Mesenchymal stem cell (in vitro differentiated cells and primary cell): ENCODE results near the gene TMEM94.

Experiments
- DNase-seq: peaks from one replicate; pipeline ENCODE4 v3.0.0-alpha.2; 2013
- H2AFZ ChIP-seq: one replicate; pipeline ENCODE4 v1.6.1; 2013; ENCODE audit warnings: low read depth, mild to moderate bottlenecking, control low read depth, inconsistent platforms, low read length, moderate library complexity
- H2AK5ac ChIP-seq: 2 replicates; pipeline ENCODE4 v1.6.1; 2013; ENCODE audit warnings: low read length, moderate library complexity, mild to moderate bottlenecking, inconsistent platforms; ENCODE audit not compliant: severe bottlenecking
- H2BK120ac ChIP-seq: one replicate; pipeline ENCODE4 v1.6.1; 2013; ENCODE audit warnings: low read depth, mild to moderate bottlenecking, inconsistent platforms, low read length, moderate library complexity
- H2BK12ac ChIP-seq, 2 experiments: one replicate each; pipeline ENCODE4 v1.6.1; 2013; ENCODE audit warnings: inconsistent platforms in 2 of 2, low read length in 2 of 2, mild to moderate bottlenecking in 2 of 2, moderate library complexity in 2 of 2, control low read depth in 1 of 2
- H2BK15ac ChIP-seq: one replicate; pipeline ENCODE4 v1.6.1; 2013; ENCODE audit warnings: mild to moderate bottlenecking, low read depth, inconsistent platforms; ENCODE audit not compliant: poor library complexity, severe bottlenecking
- H2BK5ac ChIP-seq: 2 replicates; pipeline ENCODE4 v1.6.1; 2013; ENCODE audit warnings: low read depth, mild to moderate bottlenecking, low read length, control low read depth, inconsistent platforms; ENCODE audit not compliant: poor library complexity, severe bottlenecking
- H3K14ac ChIP-seq, 2 experiments: one replicate each; pipeline ENCODE4 v1.6.1; 2013; ENCODE audit warnings: inconsistent platforms in 2 of 2, low read length in 2 of 2, control low read depth in 1 of 2, mild to moderate bottlenecking in 1 of 2, moderate library complexity in 1 of 2
- H3K18ac ChIP-seq, 2 experiments: one replicate each; pipeline ENCODE4 v1.6.1; 2013; ENCODE audit warnings: inconsistent platforms in 2 of 2, low read length in 2 of 2, control low read depth in 1 of 2, low read depth in 1 of 2, mild to moderate bottlenecking in 1 of 2
- H3K23ac ChIP-seq, 2 experiments: one replicate each; pipeline ENCODE4 v1.6.1; 2013; ENCODE audit warnings: inconsistent platforms in 2 of 2, low read length in 2 of 2, mild to moderate bottlenecking in 2 of 2, moderate library complexity in 2 of 2, control low read depth in 1 of 2
- H3K27ac ChIP-seq: 2 replicates; pipeline ENCODE4 v1.5.1; 2013; ENCODE audit warnings: mild to moderate bottlenecking, moderate library complexity, low read length, control low read depth, inconsistent platforms; ENCODE audit not compliant: poor library complexity, severe bottlenecking
- H3K27me3 ChIP-seq, 2 experiments: 2 replicates each; pipeline versions ENCODE4 v1.6.1 to v1.7.0; 2013; ENCODE audit warnings: low read length in 2 of 2, mild to moderate bottlenecking in 2 of 2, moderate library complexity in 2 of 2, control low read depth in 1 of 2, inconsistent platforms in 1 of 2; ENCODE audit not compliant: control insufficient read depth in 1 of 2, insufficient read depth in 1 of 2
- H3K36me3 ChIP-seq, 2 experiments: 2 replicates each; pipeline versions ENCODE4 v1.6.1 to v1.7.0; 2013; ENCODE audit warnings: low read length in 2 of 2, control low read depth in 1 of 2, inconsistent platforms in 1 of 2, low read depth in 1 of 2, mild to moderate bottlenecking in 1 of 2; ENCODE audit not compliant: insufficient read depth in 2 of 2, control insufficient read depth in 1 of 2
- H3K4ac ChIP-seq, 2 experiments: one replicate each; pipeline ENCODE4 v1.6.1; 2013; ENCODE audit warnings: inconsistent platforms in 2 of 2, low read length in 2 of 2, mild to moderate bottlenecking in 2 of 2, moderate library complexity in 2 of 2, control low read depth in 1 of 2, low read depth in 1 of 2
- H3K4me1 ChIP-seq: 2 replicates; pipeline ENCODE4 v1.6.1; 2013; ENCODE audit warnings: low read depth, low read length, control low read depth; ENCODE audit not compliant: control insufficient read depth, insufficient read depth
- H3K4me2 ChIP-seq: 2 replicates; pipeline ENCODE4 v1.6.1; 2013; ENCODE audit warnings: low read length, mild to moderate bottlenecking, inconsistent platforms; ENCODE audit not compliant: poor library complexity, severe bottlenecking
- H3K4me3 ChIP-seq, 2 experiments: 2 replicates each; pipeline versions ENCODE4 v1.5.1 to v1.7.0; 2013; ENCODE audit warnings: low read length in 2 of 2, mild to moderate bottlenecking in 2 of 2, control low read depth in 1 of 2, low read depth in 1 of 2; ENCODE audit not compliant: insufficient read depth in 1 of 2
- H3K79me1 ChIP-seq: replicated peaks from 2 replicates; pipeline ENCODE4 v1.6.1; 2013; ENCODE audit warnings: mild to moderate bottlenecking, control low read depth, low read length, inconsistent platforms; ENCODE audit not compliant: poor library complexity, severe bottlenecking
- H3K9ac ChIP-seq: 2 replicates; pipeline ENCODE4 v1.7.0; 2013; ENCODE audit warnings: mild to moderate bottlenecking, low read length, moderate library complexity
- H3K9me3 ChIP-seq: 2 replicates; pipeline ENCODE4 v1.7.0; 2013; ENCODE audit warnings: mild to moderate bottlenecking, low read length; ENCODE audit not compliant: control insufficient read depth
- H4K8ac ChIP-seq: one replicate; pipeline ENCODE4 v1.6.1; 2013; ENCODE audit warnings: inconsistent platforms, mild to moderate bottlenecking, low read length, moderate library complexity
- H4K91ac ChIP-seq: one replicate; pipeline ENCODE4 v1.6.1; 2013; ENCODE audit warnings: mild to moderate bottlenecking, low read length, inconsistent platforms
- WGBS: methylation state at CpG from one replicate; pipeline ENCODE4 v1.1.7; 2013; ENCODE audit warnings: mixed read lengths; 5-methylcytosine and 5-hydroxymethylcytosine counted together

TMEM94 gene

DNA sequence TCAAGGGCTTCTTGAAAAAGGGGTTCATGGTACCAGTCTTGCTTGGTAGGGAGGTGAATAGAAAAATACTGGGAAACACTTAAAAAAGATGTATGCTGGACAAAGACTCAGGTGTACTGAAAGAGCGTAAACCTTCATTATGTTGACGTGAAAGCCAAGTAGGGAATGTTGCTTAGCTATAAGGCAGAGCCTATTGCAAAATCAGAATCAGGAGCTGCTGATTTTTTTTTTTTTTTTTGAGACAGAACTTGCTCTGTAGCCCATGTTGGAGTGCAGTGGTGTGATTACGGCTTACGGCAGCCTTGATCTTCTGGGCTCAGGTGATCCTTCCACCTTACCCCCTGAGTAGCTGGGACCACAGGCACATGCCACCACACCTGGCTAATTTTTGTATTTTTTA, 3.9 kb downstream of the TMEM94 start:
- Histone ChIP-seq H2BK15ac (no peak overlapping the region), H4K91ac (no peak overlapping the region), H3K9me3 (no peaks in the 10 kb centered on the region), H3K14ac (no peak overlapping the region), H3K79me1 (peaks cover 35% of the 10 kb centered on the region), H3K4me3 (no peak overlapping the region), H3K27ac (no peak overlapping the region), H2BK5ac (no peak overlapping the region), H2BK12ac (no peak overlapping the region), H3K4me1 (peaks cover 1% of the 10 kb centered on the region), H3K4me2 (no peak overlapping the region), H3K27me3 (no peaks in the 10 kb centered on the region), H3K23ac (no peak overlapping the region), H4K8ac (no peak overlapping the region), H3K9ac (no peak overlapping the region), H3K4ac (no peak overlapping the region), H2AK5ac (no peak overlapping the region), H2BK120ac (no peak overlapping the region), H3K18ac (no peak overlapping the region), H3K36me3 (no peaks in the 10 kb centered on the region), H2AFZ (no peak overlapping the region)
- DNase-seq, result no peak
- 94% methylated on average over 3 of the region's 4 CpGs for WGBS

- no peak overlapping the region for H3K4me2 ChIP-seq
- no peaks in the 10 kb centered on the region for H3K27me3 ChIP-seq
- peaks cover 4% of the 10 kb centered on the region for H3K4me1 ChIP-seq
- no peak overlapping the region for H3K23ac ChIP-seq
- no peaks in the 10 kb centered on the region for H3K36me3 ChIP-seq
- H3K18ac ChIP-seq, result no peak overlapping the region
- no peak overlapping the region for H2BK5ac ChIP-seq
- no peak overlapping the region for H4K8ac ChIP-seq
- no peak overlapping the region for H3K4me3 ChIP-seq
- H2AK5ac ChIP-seq, result no peak overlapping the region
- H3K27ac ChIP-seq, result no peak overlapping the region
- H3K9me3 ChIP-seq, result no peaks in the 10 kb centered on the region
- no peak overlapping the region for H2BK120ac ChIP-seq
- H4K91ac ChIP-seq, result no peak overlapping the region
- DNase-seq, result no peak
- H3K9ac ChIP-seq, result no peak overlapping the region
- 96% methylated on average over 2 of the region's 2 CpGs for WGBS
- no peak overlapping the region for H2BK15ac ChIP-seq
- H3K4ac ChIP-seq, result no peak overlapping the region
- H3K79me1 ChIP-seq, result peaks cover 32% of the 10 kb centered on the region
- H2BK12ac ChIP-seq, result no peak overlapping the region
- H3K14ac ChIP-seq, result no peak overlapping the region
- H2AFZ ChIP-seq, result no peak overlapping the region
Observed at GRCh38 chr17:75463603-75464002, 7.2 kb downstream of the TMEM94 start.

GRCh38 chr17:75465039-75465438, 8.6 kb downstream of the TMEM94 start:
- Histone ChIP-seq H3K36me3 (no peaks in the 10 kb centered on the region), H3K4me2 (no peak overlapping the region), H3K9ac (no peak overlapping the region), H3K23ac (no peak overlapping the region), H2BK15ac (no peak overlapping the region), H4K8ac (no peak overlapping the region), H3K9me3 (no peaks in the 10 kb centered on the region), H3K79me1 (peaks cover 33% of the 10 kb centered on the region), H2BK120ac (no peak overlapping the region), H4K91ac (no peak overlapping the region), H3K27ac (no peak overlapping the region), H3K14ac (no peak overlapping the region), H3K27me3 (no peaks in the 10 kb centered on the region), H3K18ac (no peak overlapping the region), H3K4me3 (no peak overlapping the region), H3K4me1 (peaks cover 4% of the 10 kb centered on the region), H2BK5ac (no peak overlapping the region), H2AK5ac (no peak overlapping the region), H2AFZ (no peak overlapping the region), H3K4ac (no peak overlapping the region), H2BK12ac (no peak overlapping the region)
- 89% methylated on average over 3 of the region's 6 CpGs for WGBS
- no peak for DNase-seq

GRCh38 chr17:75468291-75468754, 11.9 kb downstream of the TMEM94 start:
- H4K8ac ChIP-seq, result no peak overlapping the region
- peaks cover 4% of the 10 kb centered on the region for H3K4me1 ChIP-seq
- no peak overlapping the region for H2AK5ac ChIP-seq
- no peak overlapping the region for H2BK120ac ChIP-seq
- peaks cover 10 to 18% of the 10 kb centered on the region in 2 experiments for H3K36me3 ChIP-seq
- H4K91ac ChIP-seq, result no peak overlapping the region
- no peak overlapping the region for H2BK12ac ChIP-seq
- H3K4me3 ChIP-seq, result no peak overlapping the region
- H3K4ac ChIP-seq, result no peak overlapping the region
- H3K9me3 ChIP-seq, result no peaks in the 10 kb centered on the region
- no peak overlapping the region for H3K4me2 ChIP-seq
- H3K27me3 ChIP-seq, result no peaks in the 10 kb centered on the region
- no peak overlapping the region for H3K23ac ChIP-seq
- no peak overlapping the region for H2BK5ac ChIP-seq
- H3K27ac ChIP-seq, result no peak overlapping the region
- H3K79me1 ChIP-seq, result peaks cover 30% of the 10 kb centered on the region
- no peak overlapping the region for H2AFZ ChIP-seq
- no peak overlapping the region for H3K9ac ChIP-seq
- H3K14ac ChIP-seq, result no peak overlapping the region
- 87% methylated on average over 8 of the region's 8 CpGs for WGBS
- no peak overlapping the region for H3K18ac ChIP-seq
- H2BK15ac ChIP-seq, result no peak overlapping the region
- no peak for DNase-seq
